NCI-H2081 (cell line): Measurements from ENCODE around the gene LRP3.

Experiments
- DNase-seq, 2 experiments: peaks; one replicate each; lab custom pipeline; 2025; lab: John Stamatoyannopoulos, UW

LRP3 gene

GRCh38 chr19:33252971-33253370, 58.8 kb downstream of the LRP3 start:
- no peak for DNase-seq

GRCh38 chr19:33254245-33254824, 60.2 kb downstream of the LRP3 start:
- no peak for DNase-seq

GRCh38 chr19:33255781-33256180, 61.7 kb downstream of the LRP3 start:
- DNase-seq, result no peak

- DNase-seq, result no peak
Observed at GRCh38 chr19:33256261-33256660, 62.1 kb downstream of the LRP3 start.

- no peak for DNase-seq
Observed at GRCh38 chr19:33257828-33258227, 63.7 kb downstream of the LRP3 start.
